Stimulated activated effector memory CD8-positive, alpha-beta T cell treated with anti-CD3 and anti-CD28 coated beads, Interleukin-12 subunit alpha, Interleukin-12 subunit beta, amount 100 ng/mL, for 72 hours (primary cell): ENCODE measurements around the gene TMEM52.

ENCODE experiments used
- ATAC-seq: fragments of 150-1000 bp; cut with Tn5 transposase; 2 replicates; pipeline ENCODE4 v1.10.0; 2021
- DNase-seq, 2 donors: peaks; one replicate each; pipeline ENCODE4 v3.0.0; 2021 to 2022; ENCODE audit warnings: low spot score in 2 of 2
- H3K27ac Mint-ChIP-seq: one replicate; pipeline ENCODE4 v1.8.0; 2022; ENCODE audit warnings: mild to moderate bottlenecking, mixed read lengths
- H3K36me3 Mint-ChIP-seq: one replicate; pipeline ENCODE4 v1.8.0; 2022; ENCODE audit warnings: mild to moderate bottlenecking, mixed read lengths
- H3K4me1 Mint-ChIP-seq: one replicate; pipeline ENCODE4 v1.8.0; 2022; ENCODE audit warnings: mixed read lengths
- H3K4me3 Mint-ChIP-seq: one replicate; pipeline ENCODE4 v1.8.0; 2022; ENCODE audit warnings: mild to moderate bottlenecking, mixed read lengths
- H3K9me3 Mint-ChIP-seq: one replicate; pipeline ENCODE4 v1.8.0; 2022; ENCODE audit warnings: mixed read lengths

TMEM52 gene

GRCh38 chr1:1914971-1915692 lies 3.9 kb downstream of the TMEM52 start, which contains the start of gene CALML6:
Gene CALML6 (plus strand): TSS chr1:1915260. CDS start chr1:1915281, 21 bp downstream.
- no peaks in the 10 kb centered on the region for H3K36me3 Mint-ChIP-seq
- peak within 1 kb of the TSS; percentile 36 for H3K27ac Mint-ChIP-seq
- H3K4me3 Mint-ChIP-seq = no peak within 1 kb of the TSS
- ATAC-seq = no peak
- no peak for DNase-seq
- peaks cover 13% of the 10 kb centered on the region for H3K4me1 Mint-ChIP-seq
- no peaks in the 10 kb centered on the region for H3K9me3 Mint-ChIP-seq

GRCh38 chr1:1914101-1914970 lies 4.7 kb downstream of the TMEM52 start:
- H3K27ac Mint-ChIP-seq = peak overlapping the region; percentile 36
- peaks cover 19% of the 10 kb centered on the region for H3K4me1 Mint-ChIP-seq
- no peaks in the 10 kb centered on the region for H3K36me3 Mint-ChIP-seq
- no peaks in the 10 kb centered on the region for H3K9me3 Mint-ChIP-seq
- ATAC-seq (no peak), DNase-seq (no peak)
- no peak overlapping the region for H3K4me3 Mint-ChIP-seq

DNA sequence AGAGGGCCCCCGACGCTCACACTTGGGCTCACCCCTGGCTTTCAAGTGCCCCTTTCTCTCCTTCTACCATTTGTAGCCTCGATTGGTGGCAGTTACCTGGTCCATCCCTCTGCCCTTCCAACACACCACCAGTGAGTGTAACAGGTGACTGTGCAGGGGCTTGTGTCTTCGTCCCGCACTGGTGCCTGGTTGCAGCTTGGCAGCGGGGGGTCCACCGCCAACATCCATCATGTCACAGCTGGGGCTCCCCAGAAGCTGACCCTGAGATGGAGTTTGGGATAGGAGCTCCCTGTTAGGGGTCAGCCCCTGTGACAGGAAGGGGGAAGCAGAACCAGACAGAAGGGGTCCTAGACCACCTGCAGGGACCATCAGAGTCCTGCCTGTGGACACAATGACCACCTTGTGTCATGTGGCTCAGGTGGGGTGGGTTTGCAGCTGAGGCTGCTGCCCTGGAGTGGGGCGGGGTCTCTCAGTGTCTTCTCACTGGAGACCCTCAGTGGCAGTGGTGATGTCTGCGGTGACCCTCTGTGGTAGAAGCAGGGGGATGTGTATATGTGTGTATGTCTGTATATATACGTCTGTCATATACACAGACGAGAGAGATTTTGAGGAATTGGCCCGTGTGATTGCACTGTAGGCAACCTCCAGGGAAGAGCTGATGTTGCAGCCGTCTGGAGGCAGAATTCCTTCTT lies 7.6 kb downstream of the TMEM52 start:
- Mint-ChIP-seq H3K4me3 (no peak overlapping the region), H3K27ac (no peak overlapping the region), H3K4me1 (peaks cover 12% of the 10 kb centered on the region), H3K9me3 (no peaks in the 10 kb centered on the region), H3K36me3 (no peaks in the 10 kb centered on the region)
- no peak for DNase-seq
- no peak for ATAC-seq

DNA sequence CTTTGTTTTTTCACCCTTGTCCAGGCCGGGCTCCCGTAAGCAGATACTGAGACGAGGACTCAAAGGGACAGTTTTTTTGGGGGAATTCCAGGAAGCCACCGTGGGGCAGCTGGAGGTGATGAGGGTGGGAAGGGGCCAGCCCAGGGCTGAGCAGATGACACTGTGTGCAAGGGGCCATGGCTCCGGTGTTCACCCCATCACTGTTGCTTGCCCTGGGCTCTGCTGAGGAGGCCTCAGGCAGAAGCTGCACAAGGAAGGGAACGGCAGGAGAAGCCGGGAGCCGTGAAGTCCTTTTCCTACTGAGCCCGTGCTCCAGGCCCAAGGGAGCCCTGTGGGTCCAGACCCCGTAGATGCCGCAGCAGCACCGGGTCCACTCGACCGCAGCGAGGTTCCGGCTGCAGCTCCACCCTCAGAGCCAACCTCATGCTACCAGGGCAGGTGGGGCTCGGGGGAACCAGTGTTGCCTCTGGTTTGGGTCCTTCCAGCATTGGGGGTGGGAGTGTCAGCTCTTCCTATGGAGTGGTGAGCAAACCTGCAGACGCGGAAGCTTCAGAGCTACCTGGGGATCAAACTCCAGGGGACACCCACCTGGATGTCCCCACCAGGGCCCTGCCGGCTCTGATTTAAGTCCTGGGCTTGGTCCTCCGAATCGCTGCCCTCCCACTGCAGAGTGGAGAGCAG lies 8.3 kb downstream of the TMEM52 start:
- Mint-ChIP-seq H3K4me3 (peak overlapping the region; percentile 82), H3K9me3 (no peaks in the 10 kb centered on the region), H3K27ac (peak overlapping the region; percentile 86), H3K4me1 (peaks cover 18% of the 10 kb centered on the region), H3K36me3 (no peaks in the 10 kb centered on the region)
- no peak for DNase-seq
- no peak for ATAC-seq

DNA sequence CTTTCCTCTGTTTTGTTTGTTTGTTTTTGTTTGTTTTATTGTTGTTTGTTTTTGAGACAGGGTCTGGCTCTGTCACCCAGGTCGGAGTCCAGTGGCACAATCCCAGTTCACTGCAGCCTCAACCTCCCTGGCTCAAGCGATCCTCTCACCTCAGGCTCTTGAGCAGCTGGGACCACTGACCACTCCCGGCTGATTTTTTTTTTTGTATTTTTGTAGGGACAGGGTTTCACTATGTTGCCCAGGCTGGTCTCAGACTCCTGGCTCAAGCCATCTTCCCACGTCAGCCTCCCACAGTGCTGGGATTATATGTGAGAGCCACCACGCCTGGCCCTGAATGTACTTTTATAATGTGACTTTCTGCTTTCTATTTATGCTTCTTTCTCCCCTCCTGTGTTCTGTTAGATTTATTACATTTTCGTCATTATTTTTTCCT lies 9.0 kb downstream of the TMEM52 start:
- ATAC-seq (no peak), DNase-seq (no peak)
- Mint-ChIP-seq H3K9me3 (no peaks in the 10 kb centered on the region), H3K4me1 (peaks cover 18% of the 10 kb centered on the region), H3K27ac (peak overlapping the region; percentile 86), H3K4me3 (peak overlapping the region; percentile 82), H3K36me3 (no peaks in the 10 kb centered on the region)

DNA sequence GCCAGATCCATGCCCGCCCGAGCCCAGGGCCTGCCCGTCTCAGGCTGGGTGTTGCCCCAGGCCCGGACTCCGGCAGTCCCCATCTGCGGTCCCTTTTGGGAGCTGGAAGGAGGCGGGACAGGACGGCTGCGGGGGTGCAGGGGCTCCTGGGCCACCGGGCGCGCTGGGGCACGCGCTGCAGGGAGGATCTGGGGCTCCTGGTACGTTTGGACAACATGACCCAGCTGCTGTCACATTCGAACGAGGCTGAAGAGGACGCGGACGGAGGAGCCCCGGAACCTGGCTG lies 10.6 kb downstream of the TMEM52 start:
- H3K9me3 Mint-ChIP-seq = no peaks in the 10 kb centered on the region
- H3K4me1 Mint-ChIP-seq = peaks cover 18% of the 10 kb centered on the region
- no peak overlapping the region for H3K27ac Mint-ChIP-seq
- DNase-seq (peak in 1 of 2 donors; percentile 36), ATAC-seq (peak; percentile 0)
- H3K4me3 Mint-ChIP-seq = peak overlapping the region; percentile 82
- no peaks in the 10 kb centered on the region for H3K36me3 Mint-ChIP-seq

GRCh38 chr1:1907098-1907736 lies 11.9 kb downstream of the TMEM52 start:
- Mint-ChIP-seq H3K36me3 (no peaks in the 10 kb centered on the region), H3K27ac (no peak overlapping the region), H3K9me3 (no peaks in the 10 kb centered on the region), H3K4me3 (no peak overlapping the region), H3K4me1 (peaks cover 18% of the 10 kb centered on the region)
- DNase-seq (no peak), ATAC-seq (no peak)

- ATAC-seq (peak; percentile 62), DNase-seq (peak; percentile 61 to 85)
- Mint-ChIP-seq H3K4me3 (peak overlapping the region; percentile 25), H3K36me3 (no peaks in the 10 kb centered on the region), H3K4me1 (peaks cover 18% of the 10 kb centered on the region), H3K9me3 (no peaks in the 10 kb centered on the region), H3K27ac (peak overlapping the region; percentile 4)
Measured at GRCh38 chr1:1906185-1907097, 12.6 kb downstream of the TMEM52 start.

- no peaks in the 10 kb centered on the region for H3K9me3 Mint-ChIP-seq
- H3K36me3 Mint-ChIP-seq = no peaks in the 10 kb centered on the region
- DNase-seq = no peak
- H3K4me1 Mint-ChIP-seq = peaks cover 13% of the 10 kb centered on the region
- no peak for ATAC-seq
- no peak overlapping the region for H3K4me3 Mint-ChIP-seq
- no peak overlapping the region for H3K27ac Mint-ChIP-seq
Measured at GRCh38 chr1:1903224-1903623, 15.9 kb downstream of the TMEM52 start.

DNA sequence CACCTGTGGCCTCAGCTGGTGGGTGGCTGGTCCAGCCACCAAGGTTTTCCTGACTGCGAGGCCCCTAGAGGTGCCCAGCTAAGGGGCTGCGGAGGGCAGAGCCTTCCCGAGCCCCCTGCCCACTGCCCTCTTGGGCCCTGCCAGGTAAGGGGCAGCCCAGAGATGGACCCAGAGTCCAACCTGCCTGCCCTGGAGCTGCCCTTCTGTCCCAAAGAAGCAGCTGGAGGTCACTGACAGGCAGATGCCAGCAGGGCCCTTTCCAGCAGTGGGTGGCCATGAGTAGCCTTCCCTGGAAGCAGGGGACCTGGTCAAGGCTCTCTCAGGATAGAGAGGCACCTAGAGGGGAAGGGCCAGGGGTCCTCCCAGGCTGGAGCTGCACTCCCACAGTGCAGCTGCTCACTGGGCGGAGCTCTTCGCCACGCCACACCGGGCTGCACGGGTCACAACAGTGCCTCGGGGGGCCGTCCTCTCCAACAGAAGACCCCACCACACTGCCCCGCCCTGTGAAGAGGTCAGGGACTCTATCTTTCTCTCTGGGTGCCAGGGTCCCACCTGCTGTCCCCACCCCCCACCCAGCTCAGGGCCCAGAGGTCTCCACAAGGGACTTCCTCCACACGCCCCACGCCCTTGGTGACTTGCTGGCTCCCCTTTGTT lies 17.3 kb downstream of the TMEM52 start:
- Mint-ChIP-seq H3K36me3 (no peaks in the 10 kb centered on the region), H3K4me3 (no peak overlapping the region), H3K4me1 (peaks cover 13% of the 10 kb centered on the region)

GRCh38 chr1:1900883-1901640 lies 18.0 kb downstream of the TMEM52 start:
- DNase-seq = no peak
- ATAC-seq = no peak
- H3K27ac Mint-ChIP-seq = no peak overlapping the region
- no peak overlapping the region for H3K4me3 Mint-ChIP-seq
- no peaks in the 10 kb centered on the region for H3K36me3 Mint-ChIP-seq
- H3K4me1 Mint-ChIP-seq = peaks cover 7% of the 10 kb centered on the region
- H3K9me3 Mint-ChIP-seq = no peaks in the 10 kb centered on the region

More for the DNA sequence above, 17.3 kb downstream of the TMEM52 start:
- no peak overlapping the region for H3K27ac Mint-ChIP-seq
- ATAC-seq = no peak
- no peaks in the 10 kb centered on the region for H3K9me3 Mint-ChIP-seq
- DNase-seq = no peak

DNA sequence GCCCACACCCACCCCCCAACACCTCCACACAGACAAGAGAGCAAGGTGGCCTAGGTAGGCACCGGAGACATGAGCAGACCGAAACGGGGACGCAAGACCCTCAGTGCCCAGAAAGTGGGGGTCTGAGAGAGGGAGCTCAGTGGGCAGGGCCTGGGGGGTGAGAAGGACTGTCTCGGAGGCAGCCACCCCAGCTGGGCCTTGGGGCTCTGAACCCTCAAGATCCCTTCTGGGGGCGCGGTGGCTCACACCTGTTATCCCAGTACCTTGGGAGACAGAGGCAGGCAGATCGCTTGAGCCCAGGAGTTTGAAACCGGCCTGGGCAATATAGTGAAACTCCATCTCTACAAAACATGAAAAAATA lies 19.1 kb downstream of the TMEM52 start:
- ATAC-seq (no peak), DNase-seq (no peak)
- no peaks in the 10 kb centered on the region for H3K36me3 Mint-ChIP-seq
- no peak overlapping the region for H3K4me3 Mint-ChIP-seq
- H3K9me3 Mint-ChIP-seq = no peaks in the 10 kb centered on the region
- no peak overlapping the region for H3K27ac Mint-ChIP-seq
- H3K4me1 Mint-ChIP-seq = peaks cover 10% of the 10 kb centered on the region
